ENCODE measurements around the gene FDXR. TPM values are rescaled to one million over a fixed set of nuclear protein-coding genes. Genes with fewer than 3 reads are reported as not detected.

FDXR gene
- total RNA-seq, 2 experiments from 2014 or later = 38.2 to 39.4 TPM

GRCh38 chr17:74892013-74892841 is 19.4 kb upstream of the FDXR start:
- CTCF ChIA-PET = no interaction called here
- Mint-ChIP-seq H3K4me3 (no peak overlapping the region), H3K9me3 (ENCODE audit: low read depth) (no peaks in the 10 kb centered on the region), H3K4me1 (peaks cover 1% of the 10 kb centered on the region), H3K36me3 (no peaks in the 10 kb centered on the region), H3K27ac (no peak overlapping the region), H3K27me3 (peaks cover 58% of the 10 kb centered on the region)
- DNase-seq (no peak), ATAC-seq (no peak)

GRCh38 chr17:74890554-74890953 is 17.8 kb upstream of the FDXR start:
- Mint-ChIP-seq H3K4me1 (peaks cover 1% of the 10 kb centered on the region), H3K27me3 (peaks cover 47% of the 10 kb centered on the region), H3K36me3 (no peaks in the 10 kb centered on the region), H3K9me3 (ENCODE audit: low read depth) (no peaks in the 10 kb centered on the region), H3K4me3 (no peak overlapping the region), H3K27ac (no peak overlapping the region)
- no peak for ATAC-seq
- no peak for DNase-seq
- CTCF ChIA-PET = interaction anchor here (1.2 kb wide), 1 partner anchor 23 kb away, joined by 3 read pairs; no protein-coding TSS in a partner anchor

- Mint-ChIP-seq H3K4me1 (no peaks in the 10 kb centered on the region), H3K4me3 (no peak overlapping the region), H3K27ac (no peak overlapping the region), H3K36me3 (no peaks in the 10 kb centered on the region), H3K27me3 (peaks cover 33% of the 10 kb centered on the region), H3K9me3 (ENCODE audit: low read depth) (no peaks in the 10 kb centered on the region)
- CTCF ChIA-PET = no interaction called here
- DNase-seq (no peak), ATAC-seq (no peak)
Measured at GRCh38 chr17:74888469-74888868, 15.7 kb upstream of the FDXR start.

GRCh38 chr17:74883241-74883745 is 10.5 kb upstream of the FDXR start:
- no peak for DNase-seq
- Mint-ChIP-seq H3K4me3 (no peak overlapping the region), H3K36me3 (no peaks in the 10 kb centered on the region), H3K4me1 (no peaks in the 10 kb centered on the region), H3K27me3 (peaks cover 19% of the 10 kb centered on the region), H3K9me3 (ENCODE audit: low read depth) (no peaks in the 10 kb centered on the region), H3K27ac (no peak overlapping the region)
- no peak for ATAC-seq
- CTCF ChIA-PET = no interaction called here

- Mint-ChIP-seq H3K4me3 (no peak overlapping the region), H3K9me3 (ENCODE audit: low read depth) (no peaks in the 10 kb centered on the region), H3K27me3 (peaks cover 19% of the 10 kb centered on the region), H3K27ac (no peak overlapping the region), H3K4me1 (no peaks in the 10 kb centered on the region), H3K36me3 (no peaks in the 10 kb centered on the region)
- ATAC-seq = no peak
- CTCF ChIA-PET = no interaction called here
- DNase-seq = no peak
Measured at GRCh38 chr17:74882517-74883240, 9.9 kb upstream of the FDXR start.

- H3K4me3 Mint-ChIP-seq = no peak overlapping the region
- no peaks in the 10 kb centered on the region for H3K36me3 Mint-ChIP-seq
- no peak overlapping the region for H3K27ac Mint-ChIP-seq
- DNase-seq (no peak), ATAC-seq (no peak)
- peaks cover 16% of the 10 kb centered on the region for H3K27me3 Mint-ChIP-seq
- H3K9me3 Mint-ChIP-seq (ENCODE audit: low read depth) = no peaks in the 10 kb centered on the region
- H3K4me1 Mint-ChIP-seq = no peaks in the 10 kb centered on the region
- CTCF ChIA-PET = interaction anchor here (0.8 to 1.7 kb wide), 3 partner anchors 15 to 90 kb away, joined by 4 to 6 read pairs (median 4); no protein-coding TSS in a partner anchor
Measured at GRCh38 chr17:74881073-74881472, 8.3 kb upstream of the FDXR start.

GRCh38 chr17:74879308-74879707 is 6.5 kb upstream of the FDXR start:
- peaks cover 12% of the 10 kb centered on the region for H3K27me3 Mint-ChIP-seq
- no peak for ATAC-seq
- DNase-seq = no peak
- no peaks in the 10 kb centered on the region for H3K36me3 Mint-ChIP-seq
- no peak overlapping the region for H3K4me3 Mint-ChIP-seq
- CTCF ChIA-PET = interaction anchor here (0.9 to 2.2 kb wide), 3 partner anchors 17 to 88 kb away, joined by 3 to 7 read pairs (median 5); no protein-coding TSS in a partner anchor
- H3K4me1 Mint-ChIP-seq = peaks cover 7% of the 10 kb centered on the region
- H3K9me3 Mint-ChIP-seq (ENCODE audit: low read depth) = no peaks in the 10 kb centered on the region
- H3K27ac Mint-ChIP-seq = no peak overlapping the region

GRCh38 chr17:74878658-74879057 is 5.9 kb upstream of the FDXR start:
- Mint-ChIP-seq H3K9me3 (ENCODE audit: low read depth) (no peaks in the 10 kb centered on the region), H3K4me1 (peaks cover 13% of the 10 kb centered on the region), H3K36me3 (no peaks in the 10 kb centered on the region), H3K27me3 (peaks cover 11% of the 10 kb centered on the region), H3K4me3 (no peak overlapping the region), H3K27ac (no peak overlapping the region)
- CTCF ChIA-PET = interaction anchor here (2.2 kb wide), 1 partner anchor 87 kb away, joined by 7 read pairs; no protein-coding TSS in a partner anchor
- DNase-seq = no peak
- no peak for ATAC-seq

- DNase-seq (no peak), ATAC-seq (no peak)
- Mint-ChIP-seq H3K9me3 (ENCODE audit: low read depth) (no peaks in the 10 kb centered on the region), H3K36me3 (no peaks in the 10 kb centered on the region), H3K4me1 (peaks cover 15% of the 10 kb centered on the region), H3K27ac (no peak overlapping the region), H3K4me3 (no peak overlapping the region), H3K27me3 (peaks cover 8% of the 10 kb centered on the region)
- CTCF ChIA-PET = interaction anchor here (1.3 to 2.2 kb wide), 2 partner anchors 87 to 220 kb away, joined by 3 to 7 read pairs; no protein-coding TSS in a partner anchor
Measured at GRCh38 chr17:74877592-74878548, 5.1 kb upstream of the FDXR start.

- Mint-ChIP-seq H3K4me1 (peaks cover 29% of the 10 kb centered on the region), H3K4me3 (no peak overlapping the region), H3K27me3 (peaks cover 7% of the 10 kb centered on the region), H3K9me3 (ENCODE audit: low read depth) (no peaks in the 10 kb centered on the region), H3K36me3 (peaks cover 7% of the 10 kb centered on the region), H3K27ac (no peak overlapping the region)
- ATAC-seq (no peak), DNase-seq (no peak)
- CTCF ChIA-PET = interaction anchor here (0.9 to 3.9 kb wide), 4 partner anchors 11 to 85 kb away, joined by 3 to 16 read pairs (median 6); no protein-coding TSS in a partner anchor
Measured at GRCh38 chr17:74875977-74876593, 3.3 kb upstream of the FDXR start.

- DNase-seq = no peak
- H3K4me1 Mint-ChIP-seq = peaks cover 31% of the 10 kb centered on the region
- CTCF ChIA-PET = interaction anchor here (0.9 to 3.9 kb wide), 6 partner anchors 10 to 174 kb away, joined by 3 to 16 read pairs (median 4); no protein-coding TSS in a partner anchor
- peaks cover 4% of the 10 kb centered on the region for H3K27me3 Mint-ChIP-seq
- peaks cover 8% of the 10 kb centered on the region for H3K36me3 Mint-ChIP-seq
- no peaks in the 10 kb centered on the region for H3K9me3 Mint-ChIP-seq (ENCODE audit: low read depth)
- no peak for ATAC-seq
- no peak overlapping the region for H3K4me3 Mint-ChIP-seq
- H3K27ac Mint-ChIP-seq = no peak overlapping the region
Measured at GRCh38 chr17:74875155-74875976, 2.6 kb upstream of the FDXR start.
